HL-60 (cell line): ENCODE measurements around the gene C15orf62.

ENCODE experiments used
- GABPA ChIP-seq: IDR thresholded peaks from 2 replicates; pipeline ENCODE4 v1.6.1; 2012; ENCODE audit warnings: low read depth
- POLR2AphosphoS5 ChIP-seq: IDR thresholded peaks from 2 replicates; pipeline ENCODE4 v1.6.1; 2012; ENCODE audit warnings: low read depth
- SPI1 ChIP-seq: IDR thresholded peaks from 2 replicates; pipeline ENCODE4 v1.6.1; 2012; ENCODE audit warnings: low read depth, mild to moderate bottlenecking, borderline replicate concordance
- TF ChIP-seq, protein P1 (sequence below): IDR thresholded peaks from one replicate; pipeline ENCODE4 v1.5.1; 2011; ENCODE audit warnings: low read length, control low read depth, inconsistent platforms; ENCODE audit not compliant: insufficient read depth
- TF ChIP-seq, protein P2 (sequence below): IDR thresholded peaks from 2 replicates; pipeline ENCODE4 v1.6.1; 2012; ENCODE audit warnings: low read depth; ENCODE audit not compliant: insufficient replicate concordance

DNA sequence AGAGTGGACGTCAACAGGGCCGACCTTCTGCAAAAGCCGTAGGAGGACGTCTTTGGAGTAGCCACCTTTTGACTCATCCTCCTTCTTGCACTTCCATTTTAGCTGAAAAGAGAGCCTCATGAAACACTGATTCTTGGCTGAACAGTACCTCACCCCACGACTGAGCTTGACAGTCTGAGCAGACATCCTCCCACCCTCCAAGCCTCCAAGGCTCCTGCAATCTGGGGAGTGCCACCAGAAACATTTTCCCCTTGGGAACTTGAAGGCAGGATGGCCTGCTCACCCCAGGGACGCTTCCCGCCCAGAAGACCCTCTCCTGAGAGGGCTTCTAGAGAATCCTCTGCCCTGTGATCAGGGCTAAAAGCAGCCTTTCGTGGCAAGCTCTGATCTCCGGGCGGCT lies 5.2 kb downstream of the C15orf62 start:
- TF ChIP-seq, protein P1, sequence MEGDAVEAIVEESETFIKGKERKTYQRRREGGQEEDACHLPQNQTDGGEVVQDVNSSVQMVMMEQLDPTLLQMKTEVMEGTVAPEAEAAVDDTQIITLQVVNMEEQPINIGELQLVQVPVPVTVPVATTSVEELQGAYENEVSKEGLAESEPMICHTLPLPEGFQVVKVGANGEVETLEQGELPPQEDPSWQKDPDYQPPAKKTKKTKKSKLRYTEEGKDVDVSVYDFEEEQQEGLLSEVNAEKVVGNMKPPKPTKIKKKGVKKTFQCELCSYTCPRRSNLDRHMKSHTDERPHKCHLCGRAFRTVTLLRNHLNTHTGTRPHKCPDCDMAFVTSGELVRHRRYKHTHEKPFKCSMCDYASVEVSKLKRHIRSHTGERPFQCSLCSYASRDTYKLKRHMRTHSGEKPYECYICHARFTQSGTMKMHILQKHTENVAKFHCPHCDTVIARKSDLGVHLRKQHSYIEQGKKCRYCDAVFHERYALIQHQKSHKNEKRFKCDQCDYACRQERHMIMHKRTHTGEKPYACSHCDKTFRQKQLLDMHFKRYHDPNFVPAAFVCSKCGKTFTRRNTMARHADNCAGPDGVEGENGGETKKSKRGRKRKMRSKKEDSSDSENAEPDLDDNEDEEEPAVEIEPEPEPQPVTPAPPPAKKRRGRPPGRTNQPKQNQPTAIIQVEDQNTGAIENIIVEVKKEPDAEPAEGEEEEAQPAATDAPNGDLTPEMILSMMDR = no peak
- no peak for TF ChIP-seq POLR2AphosphoS5
- TF ChIP-seq, protein P2, sequence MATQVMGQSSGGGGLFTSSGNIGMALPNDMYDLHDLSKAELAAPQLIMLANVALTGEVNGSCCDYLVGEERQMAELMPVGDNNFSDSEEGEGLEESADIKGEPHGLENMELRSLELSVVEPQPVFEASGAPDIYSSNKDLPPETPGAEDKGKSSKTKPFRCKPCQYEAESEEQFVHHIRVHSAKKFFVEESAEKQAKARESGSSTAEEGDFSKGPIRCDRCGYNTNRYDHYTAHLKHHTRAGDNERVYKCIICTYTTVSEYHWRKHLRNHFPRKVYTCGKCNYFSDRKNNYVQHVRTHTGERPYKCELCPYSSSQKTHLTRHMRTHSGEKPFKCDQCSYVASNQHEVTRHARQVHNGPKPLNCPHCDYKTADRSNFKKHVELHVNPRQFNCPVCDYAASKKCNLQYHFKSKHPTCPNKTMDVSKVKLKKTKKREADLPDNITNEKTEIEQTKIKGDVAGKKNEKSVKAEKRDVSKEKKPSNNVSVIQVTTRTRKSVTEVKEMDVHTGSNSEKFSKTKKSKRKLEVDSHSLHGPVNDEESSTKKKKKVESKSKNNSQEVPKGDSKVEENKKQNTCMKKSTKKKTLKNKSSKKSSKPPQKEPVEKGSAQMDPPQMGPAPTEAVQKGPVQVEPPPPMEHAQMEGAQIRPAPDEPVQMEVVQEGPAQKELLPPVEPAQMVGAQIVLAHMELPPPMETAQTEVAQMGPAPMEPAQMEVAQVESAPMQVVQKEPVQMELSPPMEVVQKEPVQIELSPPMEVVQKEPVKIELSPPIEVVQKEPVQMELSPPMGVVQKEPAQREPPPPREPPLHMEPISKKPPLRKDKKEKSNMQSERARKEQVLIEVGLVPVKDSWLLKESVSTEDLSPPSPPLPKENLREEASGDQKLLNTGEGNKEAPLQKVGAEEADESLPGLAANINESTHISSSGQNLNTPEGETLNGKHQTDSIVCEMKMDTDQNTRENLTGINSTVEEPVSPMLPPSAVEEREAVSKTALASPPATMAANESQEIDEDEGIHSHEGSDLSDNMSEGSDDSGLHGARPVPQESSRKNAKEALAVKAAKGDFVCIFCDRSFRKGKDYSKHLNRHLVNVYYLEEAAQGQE = no peak
- no peak for TF ChIP-seq GABPA
- TF ChIP-seq SPI1 = no peak
